GM13976 (cell line): ENCODE measurements around the gene CLIC5.

Experiments used
- DNase-seq: peaks from one replicate; pipeline ENCODE4 v3.0.0; 2012; ENCODE audit warnings: low spot score
- in situ Hi-C: fragments of 300-500 bp; cut with MboI; formaldehyde crosslinking; loops from one replicate; pipeline ENCODE4 v1.12.0; 2022; ENCODE audit warnings: low sequenced_read_pairs, mixed read lengths, inconsistent platforms; ENCODE audit not compliant: unreplicated experiment
- TF ChIP-seq, protein P1 (sequence below): IDR thresholded peaks from 2 replicates; pipeline ENCODE4 v1.5.1; 2012; ENCODE audit warnings: borderline replicate concordance, mild to moderate bottlenecking; ENCODE audit not compliant: insufficient read depth; ENCODE audit errors: extremely low read depth, missing control alignments, control extremely low read depth

The CLIC5 gene

DNA sequence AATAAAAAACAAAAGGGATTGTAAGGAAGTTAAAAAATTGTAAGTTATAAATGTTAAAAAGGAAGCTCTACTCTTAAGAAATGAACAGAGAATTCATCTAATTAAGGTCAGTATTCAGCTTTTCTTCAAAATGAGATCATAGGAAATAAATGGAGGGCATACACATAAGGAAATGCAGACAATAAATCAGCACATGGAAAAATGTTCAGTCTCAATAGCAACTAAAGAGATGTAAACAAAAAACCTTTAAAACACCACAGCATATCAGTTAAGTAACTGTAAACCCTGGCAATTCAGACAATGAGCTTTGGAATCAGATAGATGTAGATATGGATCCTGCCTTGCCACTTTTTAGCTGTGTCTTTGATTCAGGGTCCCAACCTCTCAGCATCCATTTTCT lies 24.0 kb upstream of the CLIC5 start:
- in situ Hi-C loops, result no loop called here
- TF ChIP-seq, protein P1, sequence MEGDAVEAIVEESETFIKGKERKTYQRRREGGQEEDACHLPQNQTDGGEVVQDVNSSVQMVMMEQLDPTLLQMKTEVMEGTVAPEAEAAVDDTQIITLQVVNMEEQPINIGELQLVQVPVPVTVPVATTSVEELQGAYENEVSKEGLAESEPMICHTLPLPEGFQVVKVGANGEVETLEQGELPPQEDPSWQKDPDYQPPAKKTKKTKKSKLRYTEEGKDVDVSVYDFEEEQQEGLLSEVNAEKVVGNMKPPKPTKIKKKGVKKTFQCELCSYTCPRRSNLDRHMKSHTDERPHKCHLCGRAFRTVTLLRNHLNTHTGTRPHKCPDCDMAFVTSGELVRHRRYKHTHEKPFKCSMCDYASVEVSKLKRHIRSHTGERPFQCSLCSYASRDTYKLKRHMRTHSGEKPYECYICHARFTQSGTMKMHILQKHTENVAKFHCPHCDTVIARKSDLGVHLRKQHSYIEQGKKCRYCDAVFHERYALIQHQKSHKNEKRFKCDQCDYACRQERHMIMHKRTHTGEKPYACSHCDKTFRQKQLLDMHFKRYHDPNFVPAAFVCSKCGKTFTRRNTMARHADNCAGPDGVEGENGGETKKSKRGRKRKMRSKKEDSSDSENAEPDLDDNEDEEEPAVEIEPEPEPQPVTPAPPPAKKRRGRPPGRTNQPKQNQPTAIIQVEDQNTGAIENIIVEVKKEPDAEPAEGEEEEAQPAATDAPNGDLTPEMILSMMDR, result no peak
- no peak for DNase-seq

DNA sequence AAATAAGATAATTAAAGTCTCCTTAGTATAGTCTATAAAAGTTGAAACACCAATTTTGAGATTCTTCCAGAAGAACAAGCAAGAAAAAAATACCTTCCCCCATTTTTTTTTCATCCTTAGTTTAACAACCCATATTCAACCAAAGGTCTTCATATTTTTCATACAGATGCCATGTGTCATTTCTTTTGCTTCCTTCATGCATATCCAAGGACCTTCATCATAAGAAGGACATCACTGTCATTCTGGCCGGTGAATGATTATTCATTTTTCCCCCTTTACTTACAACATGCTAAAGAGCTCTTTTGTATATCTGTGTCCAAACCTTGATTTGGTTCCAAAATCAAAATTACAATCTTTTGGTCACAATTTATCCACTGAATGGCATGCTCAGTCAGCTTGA lies 21.3 kb upstream of the CLIC5 start:
- in situ Hi-C loops, result no loop called here
- DNase-seq, result no peak
- TF ChIP-seq, protein P1, result no peak

DNA sequence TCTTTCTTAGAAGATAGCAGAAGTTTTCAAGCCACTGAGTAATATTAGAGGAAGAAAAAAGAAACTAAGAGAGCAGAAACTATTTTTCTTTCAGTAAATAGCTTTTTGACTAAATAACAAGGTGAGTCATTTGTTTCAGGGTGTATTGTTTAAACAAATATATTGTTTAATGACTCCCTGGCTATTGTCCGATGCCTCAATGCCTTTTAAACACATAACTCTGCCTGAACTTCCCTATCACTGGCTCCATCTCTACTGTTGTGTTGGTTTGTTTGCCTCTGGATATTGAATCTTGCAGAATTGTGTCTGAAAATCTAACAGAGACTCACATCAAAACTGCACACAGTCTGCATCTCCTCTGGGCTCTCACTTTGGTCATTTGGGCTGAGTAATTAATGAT lies 19.6 kb upstream of the CLIC5 start:
- DNase-seq, result no peak
- in situ Hi-C loops, result no loop called here
- TF ChIP-seq, protein P1, result no peak

DNA sequence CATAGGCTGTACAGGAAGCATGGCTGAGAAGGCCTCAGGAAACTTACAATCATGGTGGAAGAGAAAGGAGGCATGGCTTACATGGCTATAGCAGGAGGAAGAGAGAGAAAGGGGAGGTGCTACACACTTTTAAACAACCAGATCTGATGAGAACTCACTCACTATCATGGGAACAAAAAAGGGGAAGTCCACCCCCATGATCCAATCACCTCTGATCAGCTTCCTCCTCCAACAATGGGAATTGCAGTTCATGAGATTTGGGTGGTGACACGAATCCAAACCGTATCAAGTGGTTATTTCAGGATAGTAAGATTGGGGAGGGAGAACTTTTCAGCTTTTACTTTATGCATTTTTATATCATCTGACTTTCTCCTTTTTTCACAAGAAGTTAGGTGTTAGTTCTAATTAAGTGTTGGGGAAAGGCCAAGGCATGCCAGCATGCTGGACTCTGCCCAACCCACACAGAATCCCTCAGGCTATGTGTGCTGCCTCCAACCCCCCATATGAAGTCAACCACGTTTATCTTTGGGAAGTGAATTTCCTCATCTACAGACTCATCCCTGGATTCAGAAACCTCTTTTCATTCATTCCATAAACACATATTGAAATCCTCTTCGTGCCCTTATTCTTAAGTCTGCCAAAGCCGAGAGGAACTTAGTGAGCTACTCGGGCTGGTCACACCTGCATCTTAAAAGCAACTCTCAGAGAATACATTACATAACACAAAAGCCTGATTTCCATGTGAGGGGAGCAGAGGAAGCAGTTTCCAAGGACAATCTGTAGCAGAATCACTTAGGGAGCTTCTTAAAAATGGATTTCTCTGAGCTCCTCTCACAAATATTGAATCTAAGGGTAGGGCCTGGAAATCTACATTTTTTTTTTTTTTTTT lies 16.7 kb upstream of the CLIC5 start:
- TF ChIP-seq, protein P1, result no peak
- no peak for DNase-seq
- in situ Hi-C loops, result no loop called here

DNA sequence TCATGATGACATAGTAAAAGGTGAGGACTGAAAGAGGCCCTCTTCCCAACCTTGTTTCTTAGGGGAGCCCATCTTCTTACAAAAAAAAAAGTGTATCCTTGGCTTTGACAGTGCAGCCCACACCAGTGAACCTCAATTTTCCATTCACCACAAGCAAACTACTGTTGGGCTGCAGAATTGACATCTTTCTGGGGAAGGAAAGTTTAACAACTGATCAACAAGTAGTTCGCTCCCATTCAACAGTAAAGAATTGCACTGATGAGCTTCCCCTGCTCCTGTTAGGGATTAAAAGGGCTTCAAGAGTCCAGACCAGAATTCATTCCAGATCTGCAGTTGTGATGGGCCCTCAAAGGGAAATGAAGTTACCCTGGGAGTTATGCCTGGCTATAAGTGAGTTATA lies 13.9 kb upstream of the CLIC5 start:
- TF ChIP-seq, protein P1, result no peak
- in situ Hi-C loops, result no loop called here
- DNase-seq, result no peak

DNA sequence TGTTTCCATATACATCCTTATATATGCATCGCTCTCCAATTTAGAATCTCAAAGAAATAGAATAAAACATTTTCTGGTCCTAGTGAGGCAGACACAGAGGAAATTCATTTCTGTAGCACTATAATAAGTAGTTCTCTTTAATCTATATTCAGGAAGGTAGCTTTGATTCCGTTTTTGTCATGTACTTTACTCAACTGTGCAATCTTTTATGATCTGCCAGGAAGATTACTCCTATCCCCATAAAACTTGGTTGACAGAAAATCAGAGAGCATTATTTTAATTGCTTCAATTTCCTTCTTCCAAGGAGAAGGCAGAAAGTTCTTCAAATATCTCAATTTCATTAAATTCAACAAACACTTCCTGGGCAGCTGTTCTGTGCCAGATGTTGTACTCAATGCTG lies 10.6 kb upstream of the CLIC5 start:
- TF ChIP-seq, protein P1, result no peak
- DNase-seq, result no peak
- in situ Hi-C loops, result no loop called here
